Panc1 (cell line): ENCODE results near the gene CTRB1. TPM values are rescaled to one million over a fixed set of nuclear protein-coding genes. Genes with fewer than 3 reads are reported as not detected.
A peak's percentile ranks its signal among the peaks of the same experiment; 100 is the strongest.

ENCODE experiments used
- ATAC-seq: fragments of 200-7000 bp; cut with Tn5 transposase; 2 replicates; pipeline ENCODE4 v1.9.1; 2020; ENCODE audit warnings: mild to moderate bottlenecking, moderate library complexity
- BruUV-seq: library from RNA; stranded (reverse); fragments of 400-500 nt; replicated peaks from 2 replicates; lab custom pipeline; 2021; lab: Mats Ljungman, UMichigan
- CTCF ChIA-PET: fragments of 300-600 bp; sonication (Branson Sonifier 250); formaldehyde crosslinking; loops from one replicate; lab custom pipeline; 2022; ENCODE audit warnings: antibody characterized with exemption; lab: Charles Lee
- POLR2A ChIA-PET: fragments of 300-600 bp; sonication (Branson Sonifier 250); formaldehyde crosslinking; loops from one replicate; lab custom pipeline; 2022; ENCODE audit warnings: antibody characterized with exemption; lab: Charles Lee
- DNase-seq: peaks from one replicate; pipeline ENCODE4 v3.0.0-alpha.2; 2010; ENCODE audit warnings: low read depth, low spot score
- H3K27ac ChIP-seq: 2 replicates; pipeline ENCODE4 v1.5.1; 2011; ENCODE audit warnings: mild to moderate bottlenecking, low read length, inconsistent platforms
- H3K27me3 ChIP-seq: fragments of 200-500 bp; sonication (Bioruptor generic); 2 replicates; pipeline ENCODE4 v1.6.0; 2014; ENCODE audit warnings: low read length, inconsistent platforms; ENCODE audit not compliant: control insufficient read depth, insufficient read depth
- H3K36me3 ChIP-seq: fragments of 200-500 bp; sonication (Bioruptor generic); 2 replicates; pipeline ENCODE4 v1.5.1; 2014; ENCODE audit warnings: inconsistent platforms, mild to moderate bottlenecking, low read length, moderate library complexity; ENCODE audit not compliant: control insufficient read depth, insufficient read depth
- H3K4me1 ChIP-seq: 2 replicates; pipeline ENCODE4 v1.5.1; 2011; ENCODE audit warnings: inconsistent platforms, mild to moderate bottlenecking, low read length, moderate library complexity; ENCODE audit not compliant: control insufficient read depth, insufficient read depth
- H3K4me3 ChIP-seq, 2 experiments: 2 replicates each; pipeline ENCODE4 v1.5.1; 2011 to 2012; ENCODE audit warnings: low read depth in 2 of 2, low read length in 2 of 2, mild to moderate bottlenecking in 2 of 2, inconsistent platforms in 1 of 2, moderate library complexity in 1 of 2
- H3K9me3 ChIP-seq: fragments of 200-500 bp; sonication (Bioruptor generic); 2 replicates; pipeline ENCODE4 v1.5.1; 2014; ENCODE audit warnings: low read depth, mild to moderate bottlenecking, inconsistent platforms, low read length, moderate library complexity; ENCODE audit not compliant: control insufficient read depth, insufficient read depth
- POLR2AphosphoS5 ChIP-seq: IDR thresholded peaks from 2 replicates; pipeline ENCODE4 v1.6.1; 2012; ENCODE audit warnings: mild to moderate bottlenecking, low read depth, low read length, moderate library complexity
- REST ChIP-seq, 2 experiments: IDR thresholded peaks; 2 replicates each; pipeline ENCODE4 v1.6.1; 2011 to 2012; ENCODE audit warnings: low read depth in 2 of 2, control low read depth in 1 of 2, low read length in 1 of 2, mild to moderate bottlenecking in 1 of 2, moderate library complexity in 1 of 2; ENCODE audit not compliant: insufficient read depth in 1 of 2
- TCF7L2 ChIP-seq: IDR thresholded peaks from 2 replicates; pipeline ENCODE4 v1.6.1; 2011; ENCODE audit warnings: mild to moderate bottlenecking, low read depth, low read length, inconsistent platforms
- in situ Hi-C: cut with HindIII; loops from 2 replicates; pipeline ENCODE4 v1.10.0; 2016; ENCODE audit warnings: low sequenced_read_pairs, low pct_unique_long_range_greater_than_20kb
- intact Hi-C: fragments of 100-400 bp; cut with micrococcal nuclease; formaldehyde crosslinking; loops from one replicate; pipeline ENCODE4 v1.10.0; 2022; ENCODE audit not compliant: unreplicated experiment
- total RNA-seq: library from RNA; stranded (reverse); gene quantifications from one replicate; pipeline ENCODE4 v1.2.1, GENCODE V29; 2021; ENCODE audit not compliant: unreplicated experiment
- TF ChIP-seq, protein P1 (sequence below): fragments of 450-650 bp; IDR thresholded peaks from 2 replicates; pipeline ENCODE4 v1.5.1; 2017; ENCODE audit warnings: mild to moderate bottlenecking

Gene CTRB1
- total RNA-seq, 1 experiment from 2014 or later, result 2.7 TPM

GRCh38 chr16:75252946-75253911 is 34.4 kb downstream of the CTRB1 start:
- H3K27ac ChIP-seq, result peak overlapping the region; percentile 94
- no peaks in the 10 kb centered on the region for H3K9me3 ChIP-seq
- intact Hi-C loops, result no loop called here
- TF ChIP-seq POLR2AphosphoS5 (no peak), TCF7L2 (no peak), REST (IDR thresholded peaks at IDR 0.05; ENCODE audit: insufficient read depth in 1 of 2, low read depth in 2 of 2, low read length in 1 of 2) (no peak)
- TF ChIP-seq, protein P1, sequence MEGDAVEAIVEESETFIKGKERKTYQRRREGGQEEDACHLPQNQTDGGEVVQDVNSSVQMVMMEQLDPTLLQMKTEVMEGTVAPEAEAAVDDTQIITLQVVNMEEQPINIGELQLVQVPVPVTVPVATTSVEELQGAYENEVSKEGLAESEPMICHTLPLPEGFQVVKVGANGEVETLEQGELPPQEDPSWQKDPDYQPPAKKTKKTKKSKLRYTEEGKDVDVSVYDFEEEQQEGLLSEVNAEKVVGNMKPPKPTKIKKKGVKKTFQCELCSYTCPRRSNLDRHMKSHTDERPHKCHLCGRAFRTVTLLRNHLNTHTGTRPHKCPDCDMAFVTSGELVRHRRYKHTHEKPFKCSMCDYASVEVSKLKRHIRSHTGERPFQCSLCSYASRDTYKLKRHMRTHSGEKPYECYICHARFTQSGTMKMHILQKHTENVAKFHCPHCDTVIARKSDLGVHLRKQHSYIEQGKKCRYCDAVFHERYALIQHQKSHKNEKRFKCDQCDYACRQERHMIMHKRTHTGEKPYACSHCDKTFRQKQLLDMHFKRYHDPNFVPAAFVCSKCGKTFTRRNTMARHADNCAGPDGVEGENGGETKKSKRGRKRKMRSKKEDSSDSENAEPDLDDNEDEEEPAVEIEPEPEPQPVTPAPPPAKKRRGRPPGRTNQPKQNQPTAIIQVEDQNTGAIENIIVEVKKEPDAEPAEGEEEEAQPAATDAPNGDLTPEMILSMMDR, result no peak
- in situ Hi-C loops, result no loop called here
- ChIA-PET CTCF (no interaction called here), POLR2A (no interaction called here)
- H3K27me3 ChIP-seq, result no peaks in the 10 kb centered on the region
- no peak overlapping the region for H3K4me3 ChIP-seq
- H3K36me3 ChIP-seq, result no peaks in the 10 kb centered on the region
- no peak for DNase-seq
- H3K4me1 ChIP-seq, result peaks cover 64% of the 10 kb centered on the region
- ATAC-seq, result no peak
- no TSS peak for BruUV-seq

DNA sequence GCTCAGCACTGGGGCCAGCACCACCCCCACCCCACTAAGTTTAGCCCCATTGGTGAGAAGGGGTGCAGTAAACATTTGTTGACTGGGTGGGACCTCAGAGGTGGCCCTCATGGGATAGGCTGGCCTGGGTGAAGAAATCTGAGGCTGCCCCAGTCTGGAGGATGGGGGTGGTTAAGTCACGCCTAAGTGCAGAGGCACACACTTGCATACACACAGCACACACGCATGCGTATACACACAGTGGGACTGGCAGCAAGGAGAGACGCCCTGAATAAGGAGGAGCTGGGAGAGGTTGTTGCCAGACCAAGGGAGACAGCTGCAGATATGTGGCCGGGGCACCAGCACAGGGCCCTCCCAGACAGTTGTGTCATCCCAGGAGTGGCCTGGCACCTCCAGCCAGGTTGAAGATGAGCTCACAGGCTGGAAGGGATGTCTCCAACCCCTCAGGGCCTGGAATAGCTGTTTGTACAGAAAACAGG is 35.6 kb downstream of the CTRB1 start:
- ChIA-PET CTCF (interaction anchor here (0.7 kb wide), 1 partner anchor 18 kb away, joined by 3 read pairs; no protein-coding TSS in a partner anchor), POLR2A (no interaction called here)
- BruUV-seq, result no TSS peak
- TF ChIP-seq REST (IDR thresholded peaks at IDR 0.05; ENCODE audit: insufficient read depth in 1 of 2, low read depth in 2 of 2, low read length in 1 of 2), result no peak
- intact Hi-C loops (no loop called here), in situ Hi-C loops (no loop called here)
- H3K4me1 ChIP-seq, result peaks cover 61% of the 10 kb centered on the region
- no peaks in the 10 kb centered on the region for H3K36me3 ChIP-seq
- H3K27ac ChIP-seq, result peak overlapping the region; percentile 94
- no peaks in the 10 kb centered on the region for H3K9me3 ChIP-seq
- H3K4me3 ChIP-seq, result no peak overlapping the region
- no peaks in the 10 kb centered on the region for H3K27me3 ChIP-seq
- DNase-seq, result no peak
- ATAC-seq, result peak; percentile 36
